ENCODE data around the gene PPIA.

The PPIA gene

GRCh38 chr7:44796504-44797328, at the start of gene PPIA:
Gene PPIA, plus strand, starts transcription at chr7:44796681. Its CDS starts 44 bp downstream, at chr7:44796725.
- DNase-seq: peak; percentile 98

- DNase-seq: peak; percentile 90
Measured at GRCh38 chr7:44748045-44748947, 48.2 kb upstream of the PPIA start, which contains the start of gene ZMIZ2. Gene ZMIZ2, plus strand, starts transcription at chr7:44748847. Its CDS starts 7,403 bp downstream, at chr7:44756250.

DNA sequence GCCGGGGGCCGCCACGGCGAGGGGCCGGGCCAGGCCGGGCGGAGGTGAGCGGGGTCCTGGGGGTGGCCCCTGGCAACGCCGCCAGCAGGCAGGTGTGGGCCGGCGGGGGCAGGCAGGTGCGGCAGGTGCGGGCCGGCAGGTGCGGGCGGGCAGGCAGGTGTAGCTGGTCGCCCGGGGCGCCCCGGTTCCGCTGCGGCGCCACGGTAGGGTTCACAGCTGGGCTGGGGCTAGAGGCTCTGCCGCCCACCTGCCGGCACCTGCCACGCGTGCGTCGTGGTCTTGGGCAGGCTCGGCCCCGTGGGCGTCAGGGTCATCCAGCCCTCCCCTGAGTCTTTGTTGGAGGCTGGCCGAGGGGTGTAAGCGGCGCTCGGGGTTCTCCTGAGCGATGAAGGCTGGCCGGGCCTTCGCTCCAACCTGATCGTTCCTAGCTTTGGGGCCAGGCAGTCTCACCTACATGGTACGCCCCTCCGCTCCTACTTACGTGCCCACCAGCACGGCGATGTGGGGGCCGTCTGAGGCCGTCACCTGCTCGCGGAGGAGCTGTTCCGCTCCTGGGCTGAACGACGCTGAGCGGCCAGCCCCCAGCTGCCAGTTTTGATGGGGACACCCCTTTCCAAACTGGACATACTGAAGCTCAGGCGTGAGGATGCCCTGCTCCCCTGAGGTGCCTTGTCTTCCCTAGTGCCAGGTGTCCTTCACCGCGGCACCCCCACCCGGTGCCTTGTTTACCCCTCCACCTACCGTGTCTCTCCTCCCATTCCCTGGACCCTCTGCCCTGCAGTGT, 47.3 kb upstream of the PPIA start:
- peak; percentile 36 for DNase-seq

DNA sequence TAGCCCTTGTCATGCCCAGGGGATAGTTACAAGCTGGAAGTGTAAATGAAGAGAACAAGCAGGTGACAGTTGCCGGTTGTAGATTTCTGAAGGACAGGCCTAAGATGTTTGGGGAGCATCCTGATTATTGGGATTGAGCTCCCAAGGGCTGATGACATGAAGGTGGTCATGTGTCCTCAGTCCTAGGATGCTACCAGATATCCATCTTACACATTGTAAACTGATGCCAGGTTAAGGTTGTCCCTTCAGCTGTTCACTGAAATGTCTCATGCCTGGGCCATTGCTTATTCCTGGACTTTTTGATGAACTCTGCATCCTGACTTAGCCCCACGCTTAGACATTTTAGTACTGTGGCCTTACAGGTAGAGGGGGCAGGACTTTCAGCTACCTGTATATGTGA, 46.5 kb upstream of the PPIA start:
- no peak for DNase-seq

- no peak for DNase-seq
Measured at GRCh38 chr7:44750424-44750823, 46.1 kb upstream of the PPIA start.

DNA sequence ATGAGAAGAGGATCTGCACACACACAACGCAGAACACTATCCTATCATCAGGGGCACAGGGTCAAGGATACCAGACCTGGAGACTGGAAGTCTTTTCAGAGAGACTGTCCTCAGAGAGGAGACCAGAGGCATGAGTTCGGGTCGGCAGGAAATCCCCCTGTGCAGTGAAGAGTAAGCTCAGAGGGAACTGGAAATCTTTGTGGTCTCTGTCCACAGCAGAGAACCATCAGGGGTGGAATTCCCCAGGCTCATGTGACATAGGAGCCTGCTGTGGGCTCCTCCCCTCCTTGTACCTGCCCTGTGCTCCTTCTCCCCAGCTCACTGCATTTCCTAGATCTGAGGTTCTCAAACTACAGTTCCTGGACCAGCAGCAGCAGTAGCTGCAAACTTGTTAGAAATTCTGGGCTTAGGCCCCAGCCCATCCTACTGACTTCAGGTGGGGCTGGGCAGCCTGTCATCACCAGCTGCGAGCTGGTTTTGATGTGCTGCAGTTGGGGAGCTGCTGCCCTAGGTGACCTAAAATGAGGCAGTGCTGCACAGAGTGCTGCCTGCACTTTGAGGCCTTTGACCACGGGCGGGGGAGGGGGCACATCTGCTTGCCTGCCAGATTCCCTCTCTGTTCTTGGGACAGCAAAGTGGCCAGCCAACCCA, 45.4 kb upstream of the PPIA start:
- peak; percentile 50 for DNase-seq

DNA sequence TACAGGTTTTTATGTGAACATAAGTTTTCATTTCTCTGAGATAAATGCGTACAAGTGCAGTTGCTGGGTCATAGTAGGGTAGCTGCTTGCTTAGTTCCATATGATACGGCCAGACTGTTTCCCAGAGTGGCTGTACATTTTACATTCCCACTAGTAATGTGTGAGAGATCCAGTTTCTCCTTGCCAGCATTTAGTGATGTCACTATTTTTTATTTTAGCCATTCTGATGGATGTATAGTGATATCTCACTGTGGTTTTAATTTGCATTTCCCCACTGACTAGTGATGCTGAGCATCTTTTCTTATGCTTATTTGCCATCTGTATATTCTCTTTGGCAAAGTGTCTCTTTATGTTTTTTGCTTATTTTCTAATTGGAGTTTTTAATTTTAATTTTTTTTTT, 43.7 kb upstream of the PPIA start:
- no peak for DNase-seq

DNA sequence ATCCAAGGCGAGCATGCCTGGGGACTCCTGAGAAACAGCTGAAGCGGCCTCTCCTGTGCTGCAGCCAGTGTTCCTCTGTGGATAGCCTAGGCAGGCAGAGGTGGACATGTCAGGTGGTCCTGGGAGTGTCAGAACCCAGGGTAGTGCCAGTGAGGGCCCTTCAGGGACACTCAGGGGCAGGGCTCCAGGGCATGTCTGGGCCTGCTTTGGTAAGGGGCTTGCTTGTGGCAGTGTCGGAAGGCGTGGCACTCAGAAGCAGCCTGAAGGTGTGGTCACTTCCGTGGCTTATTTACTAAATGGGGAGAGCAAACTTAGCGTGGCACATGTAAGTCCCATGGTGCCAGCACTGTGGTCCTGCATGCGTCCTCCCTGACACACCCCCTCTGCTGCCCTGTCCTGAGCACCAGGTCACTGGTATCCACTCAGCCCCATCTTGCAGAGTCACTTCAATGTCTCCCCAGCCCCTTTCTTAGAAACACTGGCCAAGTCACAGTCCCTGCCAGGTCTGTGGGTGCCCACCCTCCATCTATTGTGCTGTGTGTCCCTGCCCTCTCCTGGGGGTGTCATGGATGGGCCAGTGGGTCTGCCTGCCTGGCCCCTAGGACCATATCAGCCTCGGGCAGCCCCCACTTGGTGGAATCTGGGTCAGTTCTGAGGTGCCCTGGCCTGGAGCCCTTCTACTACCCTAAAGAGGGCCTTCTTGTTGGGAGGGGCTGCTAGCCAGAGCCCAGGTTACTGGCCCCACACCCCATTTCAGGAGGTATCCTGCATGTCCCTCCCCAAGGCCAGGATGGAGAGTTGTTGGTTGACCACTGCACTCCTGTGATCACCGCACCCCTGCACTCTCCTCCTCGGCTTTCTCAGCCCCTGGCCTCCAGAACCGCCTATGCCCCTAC, 41.4 kb upstream of the PPIA start:
- DNase-seq: no peak

GRCh38 chr7:44755698-44756627, 40.5 kb upstream of the PPIA start:
- DNase-seq: no peak

GRCh38 chr7:44756904-44757303, 39.6 kb upstream of the PPIA start:
- DNase-seq: no peak

GRCh38 chr7:44757311-44757710, 39.2 kb upstream of the PPIA start:
- DNase-seq: no peak

DNA sequence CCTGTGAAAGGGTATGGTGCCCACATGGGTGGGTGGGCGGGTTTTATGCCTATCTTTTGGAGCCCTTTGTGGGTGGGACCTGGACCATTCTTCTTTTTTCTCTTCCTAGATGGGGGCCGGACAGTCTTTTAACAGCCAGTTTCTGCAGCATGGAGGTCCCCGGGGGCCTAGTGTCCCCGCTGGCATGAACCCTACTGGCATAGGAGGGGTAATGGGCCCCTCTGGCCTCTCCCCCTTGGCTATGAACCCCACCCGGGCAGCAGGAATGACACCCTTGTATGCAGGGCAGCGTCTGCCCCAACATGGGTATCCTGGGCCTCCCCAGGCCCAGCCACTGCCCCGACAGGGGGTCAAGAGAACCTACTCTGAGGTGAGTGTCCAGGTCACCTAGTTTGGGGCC, 38.7 kb upstream of the PPIA start:
- no peak for DNase-seq

DNA sequence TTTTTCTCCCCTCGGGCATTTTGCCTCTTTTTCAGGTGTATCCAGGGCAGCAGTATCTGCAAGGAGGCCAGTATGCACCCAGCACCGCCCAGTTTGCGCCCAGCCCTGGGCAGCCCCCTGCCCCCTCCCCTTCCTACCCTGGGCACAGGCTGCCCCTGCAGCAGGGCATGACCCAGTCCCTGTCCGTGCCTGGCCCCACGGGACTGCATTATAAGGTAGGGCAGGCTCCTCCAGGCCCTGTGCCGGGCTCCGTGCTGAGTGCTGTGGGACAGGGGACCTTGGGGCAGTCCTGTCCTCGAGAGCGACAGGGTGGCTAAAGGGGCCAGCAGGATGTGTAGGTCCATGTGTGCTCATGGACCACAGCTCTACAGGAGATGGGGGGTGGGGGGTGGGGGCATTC, 37.2 kb upstream of the PPIA start:
- no peak for DNase-seq

DNA sequence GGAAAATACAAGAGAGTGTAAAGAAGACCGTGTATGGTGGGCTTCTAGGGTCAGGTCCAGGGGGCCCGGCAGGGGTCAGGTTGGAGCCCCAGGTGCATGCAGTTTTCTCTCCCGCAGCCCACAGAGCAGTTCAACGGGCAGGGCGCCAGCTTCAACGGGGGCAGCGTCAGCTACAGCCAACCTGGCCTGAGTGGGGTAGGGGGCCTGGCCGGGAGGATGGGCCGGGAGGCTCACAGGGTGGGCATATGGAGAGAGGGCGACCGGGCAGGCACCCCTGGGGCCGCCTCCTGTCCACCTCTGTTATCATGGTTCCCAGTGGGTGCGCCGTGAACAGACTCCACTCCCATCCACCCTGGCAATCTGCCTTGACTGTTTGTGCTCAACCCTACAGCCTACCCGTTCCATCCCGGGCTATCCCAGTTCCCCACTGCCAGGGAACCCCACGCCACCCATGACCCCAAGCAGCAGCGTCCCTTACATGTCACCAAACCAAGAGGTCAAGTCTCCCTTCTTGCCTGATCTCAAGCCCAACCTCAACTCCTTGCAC, 36.4 kb upstream of the PPIA start:
- DNase-seq: no peak

GRCh38 chr7:44761207-44762161, 35.0 kb upstream of the PPIA start:
- DNase-seq: no peak

GRCh38 chr7:44762300-44762699, 34.2 kb upstream of the PPIA start:
- no peak for DNase-seq

GRCh38 chr7:44762726-44763522, 33.6 kb upstream of the PPIA start:
- no peak for DNase-seq

GRCh38 chr7:44764081-44764480, 32.4 kb upstream of the PPIA start:
- no peak for DNase-seq
